ENCODE results near the gene SIAH2. TPM values are rescaled to one million over a fixed set of nuclear protein-coding genes. Genes with fewer than 3 reads are reported as not detected.

The SIAH2 gene
- total and polyA plus RNA-seq, 2 of the 8 experiments (the other 6 are each of a cell fraction or from before 2014, with no cell fraction given), result 23.9 to 34.2 TPM

DNA sequence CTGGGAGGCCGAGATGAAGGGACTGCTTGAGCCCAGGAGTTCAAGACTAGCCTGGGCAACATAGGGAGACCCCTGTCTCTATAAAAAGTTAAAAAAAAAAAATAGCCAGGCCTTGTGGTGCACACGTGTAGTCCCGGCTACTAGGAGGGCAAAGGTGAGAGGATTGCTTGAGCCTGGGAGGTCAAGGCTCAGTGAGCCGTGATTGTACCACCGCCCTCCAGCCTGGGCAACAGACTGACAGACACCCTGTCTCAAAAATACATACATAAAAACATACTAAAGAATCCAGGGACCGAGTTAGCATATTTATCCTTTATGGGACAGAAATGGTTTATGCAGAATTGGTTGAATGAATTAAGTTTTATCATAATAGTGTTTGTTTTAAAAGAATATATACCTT lies 13.7 kb downstream of the SIAH2 start:
- Histone ChIP-seq H4K20me1 (replicated peaks in 1 of 2; ENCODE audit: control insufficient read depth in 1 of 2, insufficient read depth in 2 of 2, low read length in 2 of 2) (no peaks in the 10 kb centered on the region), H2BK20ac (ENCODE audit: low read length) (no peak overlapping the region), H3K36me3 (ENCODE audit: control insufficient read depth in 2 of 4, insufficient read depth in 4 of 4, low read length in 3 of 4) (no peaks in the 10 kb centered on the region), H4K8ac (ENCODE audit: extremely low read depth, insufficient read depth, low read length) (no peak overlapping the region), H2AK5ac (ENCODE audit: low read depth, low read length) (no peak overlapping the region), H3K4me1 (replicated peaks in 1 of 4; ENCODE audit: control insufficient read depth in 3 of 4, insufficient read depth in 4 of 4, low read length in 3 of 4) (peaks cover 0 to 2% (median 0%) of the 10 kb centered on the region in 4 experiments; a peak in 2 of 7 replicates), H2BK12ac (ENCODE audit: low read depth, low read length) (no peak overlapping the region), H3K23ac (ENCODE audit: insufficient read length) (no peak overlapping the region), H2AFZ (ENCODE audit: low read length) (no peak overlapping the region), H3K79me2 (ENCODE audit: control insufficient read depth in 1 of 2, insufficient read depth in 2 of 2, low read length in 2 of 2) (no peaks in the 10 kb centered on the region), H2BK15ac (ENCODE audit: low read length) (no peak overlapping the region), H2BK120ac (replicated peaks; ENCODE audit: low read depth, low read length) (no peak overlapping the region), H3K18ac (ENCODE audit: extremely low read depth, low read length) (no peak overlapping the region), H3K27ac (ENCODE audit: low read depth, low read length) (no peak overlapping the region), H3K14ac (ENCODE audit: insufficient read length) (no peak overlapping the region), H4K5ac (ENCODE audit: insufficient read length, low read depth, low read length) (no peak overlapping the region), H2BK5ac (ENCODE audit: low read depth, low read length) (no peak overlapping the region), H3K9ac (replicated peaks in 1 of 4; ENCODE audit: extremely low read depth in 1 of 4, low read depth in 3 of 4, low read length in 3 of 4) (no peak overlapping the region), H3K4me3 (ENCODE audit: extremely low read depth in 1 of 4, insufficient read depth in 2 of 4, low read depth in 3 of 4, low read length in 4 of 4) (no peak overlapping the region), H3K79me1 (ENCODE audit: low read depth, low read length) (peaks cover 3% of the 10 kb centered on the region; the same call in 1 of the 2 replicates), H3K4ac (replicated peaks; ENCODE audit: insufficient read length, low read depth, low read length) (no peak overlapping the region), H3K23me2 (ENCODE audit: low read depth, low read length) (no peaks in the 10 kb centered on the region; the same call in 1 of the 2 replicates), H3K4me2 (ENCODE audit: insufficient read depth in 1 of 2, low read depth in 2 of 2, low read length in 2 of 2) (no peak overlapping the region), H3K9me3 (ENCODE audit: insufficient read depth in 2 of 2, low read depth in 1 of 2, low read length in 1 of 2) (no peaks in the 10 kb centered on the region), H4K91ac (replicated peaks; ENCODE audit: insufficient read length, low read length) (no peak overlapping the region), H3K27me3 (replicated peaks in 1 of 4; ENCODE audit: control insufficient read depth in 3 of 4, extremely low read depth in 1 of 4, insufficient read depth in 3 of 4, low read length in 3 of 4) (no peaks in the 10 kb centered on the region), H3K56ac (replicated peaks; ENCODE audit: insufficient read length, low read depth, low read length) (no peak overlapping the region)
- ChIA-PET POLR2A (ENCODE audit: partially characterized antibody) (no interaction called here), CTCF (ENCODE audit: partially characterized antibody) (interaction anchor here (1.0 to 1.6 kb wide), 2 partner anchors 14 to 28 kb away, joined by 3 to 6 read pairs; partner anchors contain the start of gene SIAH2)
- WGBS, 2 experiments (ENCODE audit: extremely low coverage in 1 of 2, insufficient coverage in 1 of 2, insufficient read length in 1 of 2, insufficient replicate concordance in 2 of 2, low coverage in 1 of 2, low lambda C conversion rate in 2 of 2, missing lambda C conversion rate in 1 of 2), result 90% methylated on average over 6 of the region's 6 CpGs; no CpG with 5 or more reads in 1 of the 2 experiments
- FAIRE-seq (no peak), DNase-seq (ENCODE audit: low read depth in 1 of 2, low spot score in 2 of 2) (no peak)
- TF ChIP-seq, protein P1, sequence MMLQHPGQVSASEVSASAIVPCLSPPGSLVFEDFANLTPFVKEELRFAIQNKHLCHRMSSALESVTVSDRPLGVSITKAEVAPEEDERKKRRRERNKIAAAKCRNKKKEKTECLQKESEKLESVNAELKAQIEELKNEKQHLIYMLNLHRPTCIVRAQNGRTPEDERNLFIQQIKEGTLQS (IDR thresholded peaks at IDR 0.05; ENCODE audit: insufficient read depth, low read depth, low read length), result no peak
- TF ChIP-seq SIRT6 (IDR thresholded peaks at IDR 0.05; ENCODE audit: low read length) (no peak), KDM1A (IDR thresholded peaks at IDR 0.05; ENCODE audit: borderline replicate concordance, low read length) (no peak)
